Measurements from ENCODE around the gene DHX40.
A peak's percentile ranks its signal among the peaks of the same experiment; 100 is the strongest.
"Not testable (repeated sequence)": the region's sequence is repeated elsewhere in the genome, so short reads cannot be mapped to it uniquely, and the experiment has no call there.

The DHX40 gene

DNA sequence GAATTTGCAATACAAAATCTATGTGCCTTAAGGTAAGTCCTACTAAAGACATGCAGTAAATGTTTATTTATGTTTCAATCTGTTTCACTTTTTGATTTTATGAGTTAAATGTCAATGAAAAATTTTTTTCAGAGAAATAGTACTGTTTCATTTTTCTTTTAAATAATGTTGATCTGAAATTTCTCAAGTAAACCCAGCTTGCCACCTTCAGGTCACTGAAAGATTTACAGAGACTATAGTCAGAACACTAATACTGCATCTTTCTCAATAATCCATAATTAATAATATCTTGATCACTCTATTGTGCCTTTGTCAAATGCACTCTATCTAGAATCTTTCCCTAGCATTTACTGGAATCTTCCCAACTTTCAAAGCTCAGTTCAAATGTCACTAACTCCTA is 6.5 kb upstream of the DHX40 start:
- Histone ChIP-seq H3K36me3 (ENCODE audit: insufficient read depth, low read length) (no peaks in the 10 kb centered on the region), H3K9me3 (ENCODE audit: insufficient read depth, low read length, severe bottlenecking) (no peaks in the 10 kb centered on the region)

DNA sequence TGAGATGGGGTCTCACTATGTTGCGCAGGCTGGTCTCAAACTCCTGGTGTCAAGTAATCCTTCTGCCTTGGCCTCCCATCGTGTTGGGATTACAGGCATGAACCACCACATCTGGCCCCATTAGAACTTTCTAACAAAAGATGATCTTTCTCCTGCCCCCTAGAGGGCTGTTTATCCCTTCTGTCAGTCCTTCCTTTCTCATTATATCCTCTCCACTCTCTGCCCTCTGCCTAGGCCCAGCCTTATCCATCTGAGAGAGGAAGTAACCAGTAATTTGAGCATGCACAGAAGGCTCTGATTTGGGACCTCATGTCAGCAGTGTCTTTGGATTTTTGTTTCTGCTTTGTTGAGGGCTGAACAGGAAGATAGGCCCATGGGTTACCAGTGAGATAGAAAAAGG is 4.4 kb upstream of the DHX40 start:
- Histone ChIP-seq H3K79me2 (ENCODE audit: insufficient read depth, low read length) (peaks cover 7% of the 10 kb centered on the region), H3K4me2 (ENCODE audit: insufficient read depth, low read length) (no peak overlapping the region), H3K27ac (ENCODE audit: low read length) (no peak overlapping the region), H3K27me3 (ENCODE audit: insufficient read depth, low read length, poor library complexity) (no peaks in the 10 kb centered on the region), H3K9ac (ENCODE audit: low read depth, low read length) (no peak overlapping the region), H4K20me1 (ENCODE audit: insufficient read depth, low read length) (no peaks in the 10 kb centered on the region), H2AFZ (ENCODE audit: low read depth, low read length) (peak overlapping the region; percentile 30; the same call in 1 of the 2 replicates), H3K36me3 (ENCODE audit: insufficient read depth, low read length) (no peaks in the 10 kb centered on the region; the same call in 1 of the 2 replicates), H3K4me3 (ENCODE audit: low read depth in 1 of 2, low read length in 2 of 2) (no peak overlapping the region), H3K4me1 (ENCODE audit: insufficient read depth, low read length) (peaks cover 9% of the 10 kb centered on the region), H3K9me3 (ENCODE audit: insufficient read depth, low read length, severe bottlenecking) (no peaks in the 10 kb centered on the region)
- TF ChIP-seq, protein P1, sequence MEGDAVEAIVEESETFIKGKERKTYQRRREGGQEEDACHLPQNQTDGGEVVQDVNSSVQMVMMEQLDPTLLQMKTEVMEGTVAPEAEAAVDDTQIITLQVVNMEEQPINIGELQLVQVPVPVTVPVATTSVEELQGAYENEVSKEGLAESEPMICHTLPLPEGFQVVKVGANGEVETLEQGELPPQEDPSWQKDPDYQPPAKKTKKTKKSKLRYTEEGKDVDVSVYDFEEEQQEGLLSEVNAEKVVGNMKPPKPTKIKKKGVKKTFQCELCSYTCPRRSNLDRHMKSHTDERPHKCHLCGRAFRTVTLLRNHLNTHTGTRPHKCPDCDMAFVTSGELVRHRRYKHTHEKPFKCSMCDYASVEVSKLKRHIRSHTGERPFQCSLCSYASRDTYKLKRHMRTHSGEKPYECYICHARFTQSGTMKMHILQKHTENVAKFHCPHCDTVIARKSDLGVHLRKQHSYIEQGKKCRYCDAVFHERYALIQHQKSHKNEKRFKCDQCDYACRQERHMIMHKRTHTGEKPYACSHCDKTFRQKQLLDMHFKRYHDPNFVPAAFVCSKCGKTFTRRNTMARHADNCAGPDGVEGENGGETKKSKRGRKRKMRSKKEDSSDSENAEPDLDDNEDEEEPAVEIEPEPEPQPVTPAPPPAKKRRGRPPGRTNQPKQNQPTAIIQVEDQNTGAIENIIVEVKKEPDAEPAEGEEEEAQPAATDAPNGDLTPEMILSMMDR (IDR thresholded peaks at IDR 0.05; ENCODE audit: borderline replicate concordance, extremely low read depth, low read length, poor library complexity, severe bottlenecking), result peak; percentile 46
- TF ChIP-seq EZH2 (IDR thresholded peaks at IDR 0.05; ENCODE audit: borderline replicate concordance, low read depth, low read length, severe bottlenecking), result no peak
- ATAC-seq (ENCODE audit: insufficient read depth, low read depth), result peak; percentile 33; the same call in 1 of the 3 replicates
- DNase-seq, result peak; percentile 10

More for the DNA sequence above, 6.5 kb upstream of the DHX40 start:
- H3K9ac ChIP-seq (ENCODE audit: low read depth, low read length), result no peak overlapping the region
- no peaks in the 10 kb centered on the region for H3K79me2 ChIP-seq (ENCODE audit: insufficient read depth, low read length)
- no peak overlapping the region for H3K27ac ChIP-seq (ENCODE audit: low read length)
- TF ChIP-seq, protein P1 (IDR thresholded peaks at IDR 0.05; ENCODE audit: borderline replicate concordance, extremely low read depth, low read length, poor library complexity, severe bottlenecking), result no peak
- no peak for TF ChIP-seq EZH2 (IDR thresholded peaks at IDR 0.05; ENCODE audit: borderline replicate concordance, low read depth, low read length, severe bottlenecking)
- no peak overlapping the region for H2AFZ ChIP-seq (ENCODE audit: low read depth, low read length)
- H3K4me3 ChIP-seq (ENCODE audit: low read depth in 1 of 2, low read length in 2 of 2), result no peak overlapping the region
- no peak overlapping the region for H3K4me2 ChIP-seq (ENCODE audit: insufficient read depth, low read length)
- H3K27me3 ChIP-seq (ENCODE audit: insufficient read depth, low read length, poor library complexity), result no peaks in the 10 kb centered on the region
- DNase-seq (no peak), ATAC-seq (ENCODE audit: insufficient read depth, low read depth) (no peak)
- H4K20me1 ChIP-seq (ENCODE audit: insufficient read depth, low read length), result no peaks in the 10 kb centered on the region
- no peaks in the 10 kb centered on the region for H3K4me1 ChIP-seq (ENCODE audit: insufficient read depth, low read length)

DNA sequence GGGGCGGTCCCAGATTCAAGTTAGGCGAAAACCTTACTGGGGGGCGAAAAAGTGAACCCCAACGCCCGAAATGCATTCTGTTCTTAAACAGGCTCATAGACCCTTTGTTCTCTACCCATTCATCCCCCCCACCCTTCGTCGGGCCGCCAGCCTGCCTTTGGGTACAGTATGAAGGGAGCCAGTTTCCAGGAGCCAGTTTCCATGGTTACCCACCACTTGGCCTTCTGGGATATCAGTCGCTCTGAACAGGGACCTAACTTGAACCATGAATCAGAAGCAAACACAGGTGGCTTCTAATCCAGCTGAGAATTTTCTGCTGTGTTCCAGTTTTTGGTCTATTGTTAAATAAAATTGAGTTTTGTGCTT is 532 bp downstream of the DHX40 start:
- peaks cover 5% of the 10 kb centered on the region for H3K36me3 ChIP-seq (ENCODE audit: insufficient read depth, low read length)
- H2AFZ ChIP-seq (ENCODE audit: low read depth, low read length), result peak overlapping the region; percentile 99
- peak overlapping the region; percentile 68 to 90 for H3K4me3 ChIP-seq (ENCODE audit: low read depth in 1 of 2, low read length in 2 of 2)
- peaks cover 25% of the 10 kb centered on the region for H3K79me2 ChIP-seq (ENCODE audit: insufficient read depth, low read length)
- TF ChIP-seq, protein P1 (IDR thresholded peaks at IDR 0.05; ENCODE audit: borderline replicate concordance, extremely low read depth, low read length, poor library complexity, severe bottlenecking), result no peak
- ATAC-seq (ENCODE audit: insufficient read depth, low read depth), result peak; percentile 87
- DNase-seq, result peak; percentile 71
- peaks cover 26% of the 10 kb centered on the region for H3K4me1 ChIP-seq (ENCODE audit: insufficient read depth, low read length)
- H3K27me3 ChIP-seq (ENCODE audit: insufficient read depth, low read length, poor library complexity), result no peaks in the 10 kb centered on the region
- H3K9me3 ChIP-seq (ENCODE audit: insufficient read depth, low read length, severe bottlenecking), result no peaks in the 10 kb centered on the region
- peak overlapping the region; percentile 62 for H3K9ac ChIP-seq (ENCODE audit: low read depth, low read length)
- H4K20me1 ChIP-seq (ENCODE audit: insufficient read depth, low read length), result no peaks in the 10 kb centered on the region
- peak overlapping the region; percentile 87 for H3K4me2 ChIP-seq (ENCODE audit: insufficient read depth, low read length)
- peak overlapping the region; percentile 77 for H3K27ac ChIP-seq (ENCODE audit: low read length)

DNA sequence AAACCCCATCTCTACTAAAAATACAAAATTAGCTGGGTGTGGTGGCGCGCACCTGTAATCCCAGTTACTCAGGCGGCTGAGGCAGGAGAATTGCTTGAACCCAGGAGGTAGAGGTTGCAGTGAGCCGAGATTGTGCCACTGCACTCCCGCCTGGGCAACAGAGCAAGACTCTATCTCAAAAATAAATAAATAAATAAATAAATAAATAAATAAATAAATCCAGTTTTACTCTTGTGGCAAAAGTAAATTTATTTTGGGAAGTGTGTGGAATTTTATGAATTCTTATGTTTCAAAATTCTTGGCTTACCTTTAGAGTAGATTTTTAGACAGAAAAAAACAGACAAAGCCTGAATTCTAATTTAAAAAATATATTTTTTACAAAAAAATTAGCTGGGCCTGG is 3.7 kb downstream of the DHX40 start:
- H3K9ac ChIP-seq (ENCODE audit: low read depth, low read length); H3K9me3 ChIP-seq (ENCODE audit: insufficient read depth, low read length, severe bottlenecking); DNase-seq; H3K4me3 ChIP-seq (ENCODE audit: low read depth in 1 of 2, low read length in 2 of 2); ATAC-seq (ENCODE audit: insufficient read depth, low read depth); H2AFZ ChIP-seq (ENCODE audit: low read depth, low read length); H3K27ac ChIP-seq (ENCODE audit: low read length); H3K4me2 ChIP-seq (ENCODE audit: insufficient read depth, low read length); H4K20me1 ChIP-seq (ENCODE audit: insufficient read depth, low read length); H3K27me3 ChIP-seq (ENCODE audit: insufficient read depth, low read length, poor library complexity): not testable (repeated sequence)
- peaks cover 25% of the 10 kb centered on the region for H3K79me2 ChIP-seq (ENCODE audit: insufficient read depth, low read length)
- H3K4me1 ChIP-seq (ENCODE audit: insufficient read depth, low read length), result peaks cover 26% of the 10 kb centered on the region
- H3K36me3 ChIP-seq (ENCODE audit: insufficient read depth, low read length), result peaks cover 18% of the 10 kb centered on the region
